Right lobe of liver (tissue), 4 donors: Measurements from ENCODE around the gene MMD2.

Experiments
- POLR2A ChIP-seq: fragments of 450-650 bp; IDR thresholded peaks from one replicate; pipeline ENCODE4 v1.6.1; 2017; ENCODE audit warnings: antibody characterized with exemption, mild to moderate bottlenecking
- TF ChIP-seq, protein P1 (sequence below), 4 donors: fragments of 200-600 bp in 3 of 4; fragments of 450-650 bp in 1 of 4; IDR thresholded peaks; one replicate each; pipeline versions ENCODE4 v1.5.1 to v1.8.0; 2016 to 2022; ENCODE audit warnings: antibody characterized with exemption in 4 of 4, mild to moderate bottlenecking in 2 of 4
- donor health status: DM: no; HTN: no; CAD: no.
- donor health status: DM: no; HTN: no; CAD: no.
- donor health status: DM: no; HTN: yes; CAD: no.

DNA sequence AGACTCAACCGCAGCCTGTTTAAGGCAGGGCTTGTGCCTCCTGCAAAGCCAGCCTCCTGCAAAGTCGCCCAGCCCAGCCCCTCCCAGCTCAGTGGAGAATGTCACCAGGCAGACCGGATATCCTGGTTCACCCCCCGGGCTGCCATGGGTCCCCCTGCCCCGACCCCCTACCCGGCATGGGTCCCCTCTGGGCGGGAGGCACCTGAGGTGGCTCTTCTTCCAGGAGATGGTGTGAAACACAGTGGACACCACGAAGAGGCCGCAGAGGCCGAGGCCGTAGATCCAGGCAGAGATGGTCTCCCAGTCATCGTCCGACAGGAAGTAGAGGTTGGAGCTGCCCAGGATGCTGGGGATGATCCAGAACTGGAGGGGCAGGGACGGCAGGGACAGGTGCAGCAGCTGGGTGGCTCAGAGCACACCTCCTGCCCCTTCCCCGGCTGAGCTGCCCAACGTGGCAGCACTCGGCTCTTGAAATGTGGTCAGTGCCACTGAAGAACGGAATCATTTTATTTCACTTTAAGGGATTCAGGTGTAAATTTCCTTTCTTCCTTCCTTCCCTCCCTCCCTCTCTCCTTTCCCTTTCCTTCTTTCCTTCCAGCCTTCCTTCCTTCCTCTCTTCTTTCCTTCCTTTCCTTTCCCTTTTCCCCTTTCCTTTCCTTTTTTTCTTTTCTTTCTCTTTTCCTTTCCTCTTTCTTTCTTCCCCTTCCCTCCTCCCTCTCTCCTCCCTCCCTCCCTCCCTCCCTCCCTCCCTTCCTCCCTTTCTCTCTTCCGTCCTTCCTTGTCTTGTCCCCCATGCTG, 38.8 kb downstream of the MMD2 start:
- TF ChIP-seq POLR2A: no peak
- TF ChIP-seq, protein P1, sequence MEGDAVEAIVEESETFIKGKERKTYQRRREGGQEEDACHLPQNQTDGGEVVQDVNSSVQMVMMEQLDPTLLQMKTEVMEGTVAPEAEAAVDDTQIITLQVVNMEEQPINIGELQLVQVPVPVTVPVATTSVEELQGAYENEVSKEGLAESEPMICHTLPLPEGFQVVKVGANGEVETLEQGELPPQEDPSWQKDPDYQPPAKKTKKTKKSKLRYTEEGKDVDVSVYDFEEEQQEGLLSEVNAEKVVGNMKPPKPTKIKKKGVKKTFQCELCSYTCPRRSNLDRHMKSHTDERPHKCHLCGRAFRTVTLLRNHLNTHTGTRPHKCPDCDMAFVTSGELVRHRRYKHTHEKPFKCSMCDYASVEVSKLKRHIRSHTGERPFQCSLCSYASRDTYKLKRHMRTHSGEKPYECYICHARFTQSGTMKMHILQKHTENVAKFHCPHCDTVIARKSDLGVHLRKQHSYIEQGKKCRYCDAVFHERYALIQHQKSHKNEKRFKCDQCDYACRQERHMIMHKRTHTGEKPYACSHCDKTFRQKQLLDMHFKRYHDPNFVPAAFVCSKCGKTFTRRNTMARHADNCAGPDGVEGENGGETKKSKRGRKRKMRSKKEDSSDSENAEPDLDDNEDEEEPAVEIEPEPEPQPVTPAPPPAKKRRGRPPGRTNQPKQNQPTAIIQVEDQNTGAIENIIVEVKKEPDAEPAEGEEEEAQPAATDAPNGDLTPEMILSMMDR (IDR thresholded peaks at IDR 0.05): no peak
